ENCODE measurements around the gene NPTX2.

NPTX2 gene

GRCh38 chr7:98654524-98655272 is 37.6 kb downstream of the NPTX2 start:
- no peak for TF ChIP-seq EZH2 (IDR thresholded peaks at IDR 0.05)
- TF ChIP-seq POLR2AphosphoS5 (IDR thresholded peaks at IDR 0.05; ENCODE audit: borderline replicate concordance, low read depth, low read length) = no peak
- TF ChIP-seq FOXP2 (optimal IDR thresholded peaks at IDR 0.05; ENCODE audit: control extremely low read depth, extremely low read length, insufficient read depth) = no peak
- H3K36me3 ChIP-seq (ENCODE audit: insufficient read depth, low read length) = no peaks in the 10 kb centered on the region
- no peaks in the 10 kb centered on the region for H3K9me3 ChIP-seq (ENCODE audit: low read depth, low read length)
- no peak overlapping the region for H3K4me3 ChIP-seq
- no peak overlapping the region for H3K9ac ChIP-seq (ENCODE audit: insufficient read length)
- no peak overlapping the region for H3K27ac ChIP-seq
- DNase-seq (ENCODE audit: low read depth, low spot score) = no peak

GRCh38 chr7:98655611-98656010 is 38.5 kb downstream of the NPTX2 start:
- Histone ChIP-seq H3K9me3 (ENCODE audit: low read depth, low read length) (no peaks in the 10 kb centered on the region), H3K27ac (no peak overlapping the region), H3K9ac (ENCODE audit: insufficient read length) (no peak overlapping the region), H3K4me3 (no peak overlapping the region), H3K36me3 (ENCODE audit: insufficient read depth, low read length) (no peaks in the 10 kb centered on the region)
- no peak for TF ChIP-seq POLR2AphosphoS5 (IDR thresholded peaks at IDR 0.05; ENCODE audit: borderline replicate concordance, low read depth, low read length)
- TF ChIP-seq FOXP2 (optimal IDR thresholded peaks at IDR 0.05; ENCODE audit: control extremely low read depth, extremely low read length, insufficient read depth) = no peak
- TF ChIP-seq EZH2 (IDR thresholded peaks at IDR 0.05) = no peak
- DNase-seq (ENCODE audit: low read depth, low spot score) = no peak

- Histone ChIP-seq H3K36me3 (ENCODE audit: insufficient read depth, low read length) (no peaks in the 10 kb centered on the region), H3K9me3 (ENCODE audit: low read depth, low read length) (no peaks in the 10 kb centered on the region), H3K4me3 (no peak overlapping the region), H3K27ac (no peak overlapping the region), H3K9ac (ENCODE audit: insufficient read length) (no peak overlapping the region)
- DNase-seq (ENCODE audit: low read depth, low spot score) = no peak
- TF ChIP-seq FOXP2 (optimal IDR thresholded peaks at IDR 0.05; ENCODE audit: control extremely low read depth, extremely low read length, insufficient read depth) (no peak), POLR2AphosphoS5 (IDR thresholded peaks at IDR 0.05; ENCODE audit: borderline replicate concordance, low read depth, low read length) (no peak), EZH2 (IDR thresholded peaks at IDR 0.05) (no peak)
Observed at GRCh38 chr7:98656899-98657298, 39.8 kb downstream of the NPTX2 start.

GRCh38 chr7:98657736-98658135 is 40.7 kb downstream of the NPTX2 start:
- no peak for DNase-seq (ENCODE audit: low read depth, low spot score)
- TF ChIP-seq POLR2AphosphoS5 (IDR thresholded peaks at IDR 0.05; ENCODE audit: borderline replicate concordance, low read depth, low read length) (no peak), FOXP2 (optimal IDR thresholded peaks at IDR 0.05; ENCODE audit: control extremely low read depth, extremely low read length, insufficient read depth) (no peak), EZH2 (IDR thresholded peaks at IDR 0.05) (no peak)
- Histone ChIP-seq H3K4me3 (no peak overlapping the region), H3K27ac (no peak overlapping the region), H3K9me3 (ENCODE audit: low read depth, low read length) (no peaks in the 10 kb centered on the region), H3K9ac (ENCODE audit: insufficient read length) (no peak overlapping the region), H3K36me3 (ENCODE audit: insufficient read depth, low read length) (no peaks in the 10 kb centered on the region)

GRCh38 chr7:98659756-98660155 is 42.7 kb downstream of the NPTX2 start:
- TF ChIP-seq POLR2AphosphoS5 (IDR thresholded peaks at IDR 0.05; ENCODE audit: borderline replicate concordance, low read depth, low read length) (no peak), EZH2 (IDR thresholded peaks at IDR 0.05) (no peak)
- H3K9me3 ChIP-seq (ENCODE audit: low read depth, low read length) = no peaks in the 10 kb centered on the region
- H3K4me3 ChIP-seq = no peak overlapping the region
- no peak overlapping the region for H3K27ac ChIP-seq
- H3K36me3 ChIP-seq (ENCODE audit: insufficient read depth, low read length) = no peaks in the 10 kb centered on the region
- no peak for DNase-seq (ENCODE audit: low read depth, low spot score)
- H3K9ac ChIP-seq (ENCODE audit: insufficient read length) = no peak overlapping the region

GRCh38 chr7:98661607-98662006 is 44.5 kb downstream of the NPTX2 start:
- Histone ChIP-seq H3K36me3 (ENCODE audit: insufficient read depth, low read length) (no peaks in the 10 kb centered on the region), H3K4me3 (no peak overlapping the region), H3K9me3 (ENCODE audit: low read depth, low read length) (no peaks in the 10 kb centered on the region), H3K9ac (ENCODE audit: insufficient read length) (no peak overlapping the region), H3K27ac (no peak overlapping the region)
- TF ChIP-seq EZH2 (IDR thresholded peaks at IDR 0.05) (no peak), POLR2AphosphoS5 (IDR thresholded peaks at IDR 0.05; ENCODE audit: borderline replicate concordance, low read depth, low read length) (no peak), FOXP2 (optimal IDR thresholded peaks at IDR 0.05; ENCODE audit: control extremely low read depth, extremely low read length, insufficient read depth) (no peak)
- DNase-seq (ENCODE audit: low read depth, low spot score) = no peak

- H3K9me3 ChIP-seq (ENCODE audit: low read depth, low read length) = no peaks in the 10 kb centered on the region
- TF ChIP-seq EZH2 (IDR thresholded peaks at IDR 0.05) = no peak
- no peak for TF ChIP-seq POLR2AphosphoS5 (IDR thresholded peaks at IDR 0.05; ENCODE audit: borderline replicate concordance, low read depth, low read length)
- TF ChIP-seq FOXP2 (optimal IDR thresholded peaks at IDR 0.05; ENCODE audit: control extremely low read depth, extremely low read length, insufficient read depth) = no peak
- no peak overlapping the region for H3K4me3 ChIP-seq
- no peak overlapping the region for H3K9ac ChIP-seq (ENCODE audit: insufficient read length)
- DNase-seq (ENCODE audit: low read depth, low spot score) = no peak
- H3K27ac ChIP-seq = no peak overlapping the region
- no peaks in the 10 kb centered on the region for H3K36me3 ChIP-seq (ENCODE audit: insufficient read depth, low read length)
Observed at GRCh38 chr7:98662289-98662688, 45.2 kb downstream of the NPTX2 start.

- H3K9me3 ChIP-seq (ENCODE audit: low read depth, low read length) = no peaks in the 10 kb centered on the region
Observed at GRCh38 chr7:98664882-98665281, 47.8 kb downstream of the NPTX2 start.

GRCh38 chr7:98668255-98668654 is 51.2 kb downstream of the NPTX2 start:
- Histone ChIP-seq H3K4me3 (no peak overlapping the region), H3K9me3 (ENCODE audit: low read depth, low read length) (no peaks in the 10 kb centered on the region), H3K36me3 (ENCODE audit: insufficient read depth, low read length) (no peaks in the 10 kb centered on the region), H3K9ac (ENCODE audit: insufficient read length) (no peak overlapping the region), H3K27ac (no peak overlapping the region)
- DNase-seq (ENCODE audit: low read depth, low spot score) = no peak
- TF ChIP-seq POLR2AphosphoS5 (IDR thresholded peaks at IDR 0.05; ENCODE audit: borderline replicate concordance, low read depth, low read length) = no peak
- TF ChIP-seq FOXP2 (optimal IDR thresholded peaks at IDR 0.05; ENCODE audit: control extremely low read depth, extremely low read length, insufficient read depth) = no peak

More at GRCh38 chr7:98664882-98665281, 47.8 kb downstream of the NPTX2 start:
- H3K36me3 ChIP-seq (ENCODE audit: insufficient read depth, low read length) = no peaks in the 10 kb centered on the region
- no peak overlapping the region for H3K9ac ChIP-seq (ENCODE audit: insufficient read length)
- no peak for DNase-seq (ENCODE audit: low read depth, low spot score)
- H3K4me3 ChIP-seq = no peak overlapping the region
- no peak overlapping the region for H3K27ac ChIP-seq
- TF ChIP-seq POLR2AphosphoS5 (IDR thresholded peaks at IDR 0.05; ENCODE audit: borderline replicate concordance, low read depth, low read length) (no peak), EZH2 (IDR thresholded peaks at IDR 0.05) (no peak), FOXP2 (optimal IDR thresholded peaks at IDR 0.05; ENCODE audit: control extremely low read depth, extremely low read length, insufficient read depth) (no peak)
